ENCODE measurements around the gene B4GALT4.
"Not testable (repeated sequence)": the region's sequence is repeated elsewhere in the genome, so short reads cannot be mapped to it uniquely, and the experiment has no call there.

B4GALT4 gene

DNA sequence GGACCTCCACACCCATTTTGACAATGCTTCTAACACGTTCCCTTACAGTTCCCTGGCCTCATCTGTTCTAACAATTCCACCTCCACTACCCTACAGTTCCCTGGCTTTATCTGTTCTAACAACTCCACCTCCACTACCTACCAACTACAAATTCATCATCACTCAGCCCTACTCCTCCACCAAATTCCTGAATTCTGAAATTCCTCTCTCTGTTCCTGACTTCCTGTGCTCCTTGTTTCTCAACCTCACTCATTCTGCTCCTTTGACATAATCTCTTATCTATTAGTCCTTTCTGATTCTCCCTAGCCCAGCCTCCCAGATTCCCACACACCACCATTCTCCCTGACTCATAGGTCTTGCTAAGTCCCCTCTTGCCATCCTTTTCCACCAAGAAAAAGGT is 44.8 kb downstream of the B4GALT4 start:
- DNase-seq (ENCODE audit: low read depth) = no peak

DNA sequence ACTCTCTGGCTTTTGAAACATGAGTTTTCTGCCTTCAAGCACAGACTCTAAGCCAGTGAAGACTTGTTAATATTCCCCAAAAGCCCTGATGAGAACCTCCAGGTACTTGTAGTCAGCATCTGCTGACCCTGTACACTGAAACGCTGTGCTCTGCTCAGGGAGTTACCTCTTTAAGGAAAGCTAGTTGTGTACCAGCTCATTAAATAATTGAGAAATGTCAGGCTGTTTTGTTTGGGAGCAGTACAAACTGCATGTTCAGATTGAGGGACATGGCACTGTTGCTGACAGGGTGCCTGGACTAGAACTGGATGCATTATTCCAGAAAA is 45.6 kb downstream of the B4GALT4 start:
- no peak for DNase-seq (ENCODE audit: low read depth)

DNA sequence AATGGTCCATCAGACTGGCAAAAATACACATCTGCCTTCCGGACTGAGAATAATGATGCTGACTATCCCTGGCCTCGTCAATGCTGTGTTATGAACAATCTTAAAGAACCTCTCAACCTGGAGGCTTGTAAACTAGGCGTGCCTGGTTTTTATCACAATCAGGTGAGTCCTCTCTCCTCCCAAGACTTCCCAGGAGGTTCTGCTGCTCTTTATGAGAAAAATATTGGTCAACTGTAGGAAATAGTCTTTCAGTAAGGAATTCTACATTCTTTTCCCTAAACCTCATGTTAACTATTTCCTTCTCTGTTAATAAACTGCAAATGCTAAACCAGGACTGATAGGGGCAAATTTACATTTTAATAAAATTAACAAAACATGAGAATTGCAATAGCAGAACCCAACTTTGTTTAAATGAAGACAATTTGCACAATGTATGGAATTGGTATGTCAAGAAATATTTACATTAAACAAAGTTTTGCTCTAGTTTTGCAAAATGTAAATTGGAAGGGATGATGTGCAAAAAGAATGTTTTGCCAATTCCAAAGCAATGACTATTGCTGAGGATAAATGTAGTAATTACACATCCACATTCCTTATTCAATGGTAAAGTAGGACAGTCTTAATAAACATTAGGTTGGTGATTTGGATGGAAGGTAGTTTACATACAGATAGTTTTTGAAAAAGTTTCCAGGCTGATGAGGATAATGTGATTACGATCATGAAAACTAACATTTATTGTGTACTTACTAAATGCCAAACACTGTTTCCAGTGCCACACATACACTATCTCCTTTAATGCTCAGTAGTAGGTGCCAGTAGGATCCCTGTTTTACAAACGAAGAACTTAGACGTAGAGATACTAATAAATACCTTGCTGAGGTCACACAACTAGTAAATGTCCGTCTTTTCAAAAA is 46.2 kb downstream of the B4GALT4 start:
- DNase-seq (ENCODE audit: low read depth) = no peak

DNA sequence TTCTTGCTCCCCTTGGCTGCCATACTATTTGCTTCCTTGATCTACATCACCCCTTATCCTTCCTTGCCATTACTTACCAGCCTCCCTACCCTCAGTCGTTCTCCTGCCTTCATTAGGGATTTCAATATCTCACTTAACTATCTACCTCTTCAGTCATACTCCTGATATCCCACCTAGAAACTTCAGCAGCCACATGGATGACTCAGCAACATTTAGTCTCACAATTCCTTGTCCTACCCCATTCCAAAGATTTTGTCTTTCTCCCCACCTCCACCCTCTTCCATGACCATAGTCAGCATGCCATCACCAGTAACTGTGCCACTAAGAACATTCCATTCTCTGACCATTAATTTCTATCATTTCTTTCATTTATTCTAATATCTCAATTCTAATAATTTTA is 48.9 kb downstream of the B4GALT4 start:
- DNase-seq (ENCODE audit: low read depth) = no peak

- no peak for DNase-seq (ENCODE audit: low read depth)
Observed at GRCh38 chr3:119187266-119187665, 53.4 kb downstream of the B4GALT4 start.

DNA sequence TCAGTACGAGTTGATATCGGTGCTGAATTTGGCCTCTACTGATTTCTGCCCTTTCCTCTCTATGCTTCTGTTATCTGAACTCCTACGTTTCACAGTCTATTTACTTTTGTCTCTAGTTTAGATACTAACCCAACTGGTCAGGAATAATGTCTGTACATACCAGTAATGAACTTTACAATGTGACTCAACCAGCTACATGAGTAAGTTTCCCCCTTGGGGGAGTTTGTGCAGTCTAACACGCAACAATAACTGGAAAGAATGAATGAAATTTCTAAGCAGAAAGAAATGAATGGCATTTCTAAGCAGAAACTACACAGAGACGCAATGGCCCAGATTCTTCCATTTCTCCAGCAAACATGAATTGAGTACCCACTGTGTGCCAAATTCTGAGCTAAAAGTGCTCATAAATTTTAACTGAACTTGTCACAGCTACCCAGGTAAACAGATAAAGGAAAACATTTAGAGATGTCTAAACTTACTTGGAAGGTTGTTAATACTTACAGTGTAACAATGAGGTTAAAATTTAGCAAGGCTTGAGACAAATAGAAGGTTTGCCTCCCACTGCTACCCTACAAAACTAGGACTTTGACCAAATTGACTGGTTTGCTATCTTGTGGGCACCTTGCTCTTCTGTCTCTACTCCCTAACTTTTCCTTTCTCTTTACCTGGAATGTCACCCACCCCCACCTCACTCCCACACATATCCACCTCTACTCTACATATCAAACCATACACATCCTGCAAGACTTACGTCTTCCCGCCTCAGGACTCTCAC is 55.7 kb downstream of the B4GALT4 start:
- no peak for DNase-seq (ENCODE audit: low read depth)

DNA sequence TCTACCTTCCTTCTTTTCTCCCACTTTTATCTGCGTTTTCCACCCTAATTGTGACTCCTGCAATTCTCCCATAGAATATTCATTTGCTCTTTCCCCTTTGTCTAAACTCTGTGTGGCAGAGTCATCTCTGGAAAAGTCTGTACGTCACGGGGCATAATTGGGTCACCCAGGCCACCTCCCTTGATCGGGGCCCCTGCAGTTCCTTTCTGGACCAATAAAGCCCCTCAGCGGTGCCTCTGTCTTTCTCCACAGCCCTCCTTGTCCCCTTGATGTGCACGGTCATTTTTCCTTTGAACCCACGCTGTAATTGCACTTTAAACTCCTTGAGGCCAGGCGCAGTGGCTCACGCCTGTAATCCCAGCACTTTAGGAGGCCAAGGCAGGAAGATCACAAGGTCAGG is 56.6 kb downstream of the B4GALT4 start:
- no peak for DNase-seq (ENCODE audit: low read depth)

GRCh38 chr3:119181765-119182164 is 58.9 kb downstream of the B4GALT4 start:
- DNase-seq (ENCODE audit: low read depth) = no peak

DNA sequence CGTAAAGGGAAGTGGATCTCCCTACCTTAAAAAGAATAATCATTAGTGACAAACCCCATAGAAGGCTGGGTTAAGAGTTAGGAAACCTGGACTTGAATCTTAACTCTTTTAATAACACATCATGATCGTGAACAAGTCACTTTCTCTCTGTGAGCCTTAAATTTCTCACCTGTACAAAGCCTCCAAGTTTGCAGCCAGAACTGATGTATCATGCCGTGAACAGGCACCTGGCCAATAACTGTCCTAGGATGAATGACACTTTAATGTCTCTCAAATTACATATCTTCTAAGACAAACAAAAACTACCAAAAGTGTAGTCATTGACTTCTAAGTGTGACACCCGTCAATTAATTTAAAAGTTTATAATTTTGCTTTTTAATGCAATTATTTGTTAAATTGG is 63.4 kb downstream of the B4GALT4 start:
- no peak for DNase-seq (ENCODE audit: low read depth)

GRCh38 chr3:119176778-119177177 is 63.9 kb downstream of the B4GALT4 start:
- no peak for DNase-seq (ENCODE audit: low read depth)

- DNase-seq (ENCODE audit: low read depth) = no peak
Observed at GRCh38 chr3:119175872-119176756, 64.6 kb downstream of the B4GALT4 start.

DNA sequence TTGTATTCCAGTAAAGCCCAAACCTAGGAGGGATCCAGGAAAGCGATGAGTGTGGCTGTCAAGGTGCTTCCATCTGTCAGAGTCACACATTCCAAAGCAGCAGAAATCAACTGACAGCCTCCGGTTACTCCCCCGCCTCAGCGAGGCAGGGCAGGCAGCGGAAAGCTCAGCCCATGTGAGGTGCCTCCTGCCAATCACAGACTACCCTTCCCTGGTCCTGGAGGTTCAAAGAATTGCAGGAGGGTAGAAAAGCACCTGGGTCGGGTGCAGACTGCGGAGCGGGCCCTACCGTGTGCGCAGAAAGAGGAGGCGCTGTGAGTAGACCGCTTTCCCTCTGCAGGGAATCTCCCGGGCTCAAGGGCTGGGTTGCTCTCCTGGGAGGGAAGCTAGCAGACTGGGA is 67.4 kb downstream of the B4GALT4 start, which contains the start of gene UPK1B:
Gene UPK1B (plus strand): TSS at position 274 of the 400 bp plus-strand sequence. CDS start 13,144 bp downstream, outside the sequence.
- no peak for DNase-seq (ENCODE audit: low read depth)

DNA sequence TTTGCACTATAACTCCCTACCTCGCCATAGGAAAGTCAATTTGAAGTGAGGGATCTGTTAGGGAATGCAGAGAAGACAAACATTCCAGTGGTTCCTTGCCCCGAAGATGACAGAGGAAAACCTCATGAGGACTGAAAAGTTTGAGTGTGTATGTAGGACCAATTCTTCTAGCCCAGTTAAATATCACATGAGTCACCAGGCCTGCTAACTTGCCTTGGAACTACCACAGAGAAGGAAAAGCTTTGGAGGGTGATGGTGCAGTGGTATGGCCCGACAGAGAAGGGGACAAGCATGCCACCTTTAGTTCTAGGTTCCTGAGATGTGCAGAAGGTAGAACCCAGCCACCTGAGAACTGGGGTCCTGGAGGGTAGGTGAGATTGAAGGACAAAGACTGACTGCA is 69.9 kb downstream of the B4GALT4 start:
- no peak for DNase-seq (ENCODE audit: low read depth)

DNA sequence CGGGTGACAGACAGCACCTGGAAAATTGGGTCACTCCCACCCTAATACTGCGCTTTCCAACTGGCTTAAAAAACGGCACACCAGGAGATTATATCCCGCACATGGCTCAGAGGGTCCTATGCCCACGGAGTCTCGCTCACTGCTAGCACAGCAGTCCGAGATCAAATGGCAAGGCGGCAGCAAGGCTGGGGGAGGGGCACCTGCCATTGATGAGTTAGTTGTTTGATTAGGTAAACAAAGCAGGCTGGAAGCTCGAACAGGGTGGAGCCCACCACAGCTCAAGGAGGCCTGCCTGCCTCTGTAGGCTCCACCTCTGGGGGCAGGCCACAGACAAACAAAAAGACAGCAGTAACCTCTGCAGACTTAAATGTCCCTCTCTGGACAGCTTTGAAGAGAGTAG is 75.9 kb downstream of the B4GALT4 start:
- not testable (repeated sequence) for DNase-seq (ENCODE audit: low read depth)

All from activated T-cell treated with anti-CD3 and anti-CD28 coated beads for 1 hour (primary cell).